IMR-90 (cell line): Measurements from ENCODE around the gene NF2. TPM values are rescaled to one million over a fixed set of nuclear protein-coding genes. Genes with fewer than 3 reads are reported as not detected.

Experiments used
- ATAC-seq: fragments of 200-7000 bp; cut with Tn5 transposase; 2 replicates; pipeline ENCODE4 v1.9.1; 2020; ENCODE audit warnings: low read depth, mild to moderate bottlenecking, moderate library complexity
- BruUV-seq: library from RNA; stranded (reverse); fragments of 400-500 nt; replicated peaks from 2 replicates; lab custom pipeline; 2021; lab: Mats Ljungman, UMichigan
- CTCF ChIA-PET: fragments of 300-600 bp; formaldehyde crosslinking; extraction: SDS; loops from one replicate; lab custom pipeline; 2021; ENCODE audit warnings: antibody characterized with exemption; lab: Yijun Ruan, JAX
- POLR2A ChIA-PET: fragments of 300-600 bp; sonication (Branson Sonifier 250); formaldehyde crosslinking; loops from one replicate; lab custom pipeline; 2022; ENCODE audit warnings: antibody characterized with exemption; ENCODE audit not compliant: unreplicated experiment; lab: Charles Lee
- DNase-seq: peaks from one replicate; pipeline ENCODE4 v3.0.0; 2013
- H2AFZ ChIP-seq: replicated peaks from 2 replicates; pipeline ENCODE3; 2013; ENCODE audit warnings: low read length, mild to moderate bottlenecking; ENCODE audit not compliant: poor library complexity
- H2AK5ac ChIP-seq: 2 replicates; pipeline ENCODE4 v1.6.1; 2013; ENCODE audit warnings: low read depth, low read length, inconsistent platforms
- H2AK9ac ChIP-seq: replicated peaks from 2 replicates; pipeline ENCODE3; 2013; ENCODE audit warnings: mild to moderate bottlenecking, low read depth, low read length, moderate library complexity; ENCODE audit not compliant: poor library complexity
- H2BK120ac ChIP-seq: 2 replicates; pipeline ENCODE4 v1.6.1; 2013; ENCODE audit warnings: low read depth, low read length, inconsistent platforms
- H2BK15ac ChIP-seq: 3 replicates; pipeline ENCODE4 v1.6.1; 2013; ENCODE audit warnings: low read depth, low read length, inconsistent platforms
- H2BK20ac ChIP-seq: 2 replicates; pipeline ENCODE4 v1.6.1; 2013; ENCODE audit warnings: low read depth, mild to moderate bottlenecking, inconsistent platforms, low read length, moderate library complexity
- H2BK5ac ChIP-seq: 2 replicates; pipeline ENCODE4 v1.6.1; 2013; ENCODE audit warnings: mild to moderate bottlenecking, low read depth, low read length, inconsistent platforms; ENCODE audit not compliant: poor library complexity, severe bottlenecking
- H3K14ac ChIP-seq: replicated peaks from 2 replicates; pipeline ENCODE4 v1.6.1; 2013; ENCODE audit warnings: low read depth, low read length, inconsistent platforms
- H3K18ac ChIP-seq: 2 replicates; pipeline ENCODE4 v1.6.1; 2013; ENCODE audit warnings: low read depth, low read length, control low read depth
- H3K23ac ChIP-seq: 2 replicates; pipeline ENCODE4 v1.6.1; 2013; ENCODE audit warnings: low read depth, low read length, inconsistent platforms
- H3K27ac ChIP-seq: 2 replicates; pipeline ENCODE4 v1.5.1; 2013; ENCODE audit warnings: mild to moderate bottlenecking, control low read depth, low read length; ENCODE audit not compliant: insufficient read depth
- H3K27me3 ChIP-seq: 2 replicates; pipeline ENCODE4 v1.6.1; 2013; ENCODE audit warnings: low read length; ENCODE audit not compliant: control insufficient read depth, insufficient read depth
- H3K36me3 ChIP-seq: 2 replicates; pipeline ENCODE4 v1.6.1; 2013; ENCODE audit warnings: low read length, mixed read lengths; ENCODE audit not compliant: control insufficient read depth, insufficient read depth
- H3K4ac ChIP-seq: 2 replicates; pipeline ENCODE4 v1.6.1; 2013; ENCODE audit warnings: low read depth, low read length, inconsistent platforms
- H3K4me1 ChIP-seq: 2 replicates; pipeline ENCODE4 v1.6.1; 2013; ENCODE audit warnings: low read length, mixed read lengths; ENCODE audit not compliant: control insufficient read depth, insufficient read depth
- H3K4me2 ChIP-seq: 2 replicates; pipeline ENCODE4 v1.6.1; 2013; ENCODE audit warnings: low read depth, mild to moderate bottlenecking, control low read depth, low read length, moderate library complexity
- H3K4me3 ChIP-seq: 2 replicates; pipeline ENCODE4 v1.5.1; 2013; ENCODE audit warnings: low read depth, mild to moderate bottlenecking, control low read depth, low read length, moderate library complexity; ENCODE audit not compliant: insufficient read depth
- H3K56ac ChIP-seq: 2 replicates; pipeline ENCODE4 v1.6.1; 2013; ENCODE audit warnings: low read length, inconsistent platforms; ENCODE audit not compliant: insufficient read depth; ENCODE audit errors: extremely low read depth
- H3K79me1 ChIP-seq, 2 experiments: 2 replicates each; pipeline ENCODE4 v1.6.1; 2013; ENCODE audit warnings: low read length in 2 of 2, inconsistent platforms in 1 of 2, low read depth in 1 of 2
- H3K9ac ChIP-seq: 2 replicates; pipeline ENCODE4 v1.6.1; 2013; ENCODE audit warnings: low read depth, low read length, control low read depth
- H3K9me1 ChIP-seq: 2 replicates; pipeline ENCODE4 v1.6.1; 2013; ENCODE audit warnings: low read length, inconsistent platforms; ENCODE audit not compliant: insufficient read depth
- H3K9me3 ChIP-seq: 2 replicates; pipeline ENCODE4 v1.6.1; 2013; ENCODE audit warnings: low read length; ENCODE audit not compliant: control insufficient read depth, insufficient read depth
- H4K20me1 ChIP-seq: 2 replicates; pipeline ENCODE4 v1.6.1; 2013; ENCODE audit warnings: low read length, inconsistent platforms; ENCODE audit not compliant: insufficient read depth
- H4K5ac ChIP-seq: 2 replicates; pipeline ENCODE4 v1.6.1; 2013; ENCODE audit warnings: mild to moderate bottlenecking, low read depth, low read length, control low read depth
- H4K8ac ChIP-seq, 2 experiments: 2 replicates each; pipeline ENCODE4 v1.6.1; 2013; ENCODE audit warnings: low read depth in 2 of 2, low read length in 2 of 2, control low read depth in 1 of 2, inconsistent platforms in 1 of 2
- H4K91ac ChIP-seq: 2 replicates; pipeline ENCODE4 v1.6.1; 2013; ENCODE audit warnings: low read depth, low read length, inconsistent platforms; ENCODE audit not compliant: insufficient read depth
- BHLHE40 ChIP-seq: fragments of 150-350 bp; IDR thresholded peaks from 2 replicates; pipeline ENCODE4 v1.6.1; 2016; ENCODE audit warnings: mild to moderate bottlenecking, low read depth, low read length
- CEBPB ChIP-seq: IDR thresholded peaks from 2 replicates; pipeline ENCODE4 v1.6.1; 2012; ENCODE audit warnings: low read depth, low read length, improper control_type of control experiment
- CHD1 ChIP-seq: IDR thresholded peaks from 2 replicates; pipeline ENCODE4 v1.6.1; 2012; ENCODE audit warnings: low read depth, low read length, improper control_type of control experiment
- CTCF ChIP-seq: conservative IDR thresholded peaks from 2 replicates; pipeline ENCODE4 v1.5.1; 2012; ENCODE audit warnings: mild to moderate bottlenecking, low read depth, low read length, improper control_type of control experiment
- ELK1 ChIP-seq: fragments of 150-350 bp; IDR thresholded peaks from 2 replicates; pipeline ENCODE4 v1.6.1; 2016; ENCODE audit warnings: low read depth, mild to moderate bottlenecking, low read length, moderate library complexity, borderline replicate concordance
- FOS ChIP-seq: fragments of 150-350 bp; IDR thresholded peaks from 2 replicates; pipeline ENCODE4 v1.6.1; 2016; ENCODE audit warnings: low read depth, low read length
- MAFK ChIP-seq: IDR thresholded peaks from 2 replicates; pipeline ENCODE4 v1.6.1; 2012; ENCODE audit warnings: low read depth, low read length, improper control_type of control experiment
- MAZ ChIP-seq: IDR thresholded peaks from 2 replicates; pipeline ENCODE4 v1.6.1; 2012; ENCODE audit warnings: low read depth, mild to moderate bottlenecking, low read length, improper control_type of control experiment, moderate library complexity, borderline replicate concordance
- MXI1 ChIP-seq: IDR thresholded peaks from 2 replicates; pipeline ENCODE4 v1.6.1; 2012; ENCODE audit warnings: low read depth, mild to moderate bottlenecking, low read length, moderate library complexity, borderline replicate concordance
- NFE2L2 ChIP-seq: fragments of 150-350 bp; IDR thresholded peaks from 2 replicates; pipeline ENCODE4 v1.6.1; 2016; ENCODE audit warnings: low read depth, mild to moderate bottlenecking, low read length
- POLR2A ChIP-seq: IDR thresholded peaks from 2 replicates; pipeline ENCODE4 v1.6.1; 2012; ENCODE audit warnings: mild to moderate bottlenecking, low read depth, low read length
- RAD21 ChIP-seq: IDR thresholded peaks from 2 replicates; pipeline ENCODE4 v1.6.1; 2012; ENCODE audit warnings: low read length, improper control_type of control experiment
- RCOR1 ChIP-seq: IDR thresholded peaks from 2 replicates; pipeline ENCODE4 v1.6.1; 2012; ENCODE audit warnings: mild to moderate bottlenecking, low read length, improper control_type of control experiment; ENCODE audit not compliant: insufficient replicate concordance
- RFX5 ChIP-seq: IDR thresholded peaks from 2 replicates; pipeline ENCODE4 v1.8.0; 2012; ENCODE audit warnings: low read depth, mild to moderate bottlenecking, low read length, moderate library complexity
- SMC3 ChIP-seq: fragments of 150-350 bp; IDR thresholded peaks from 2 replicates; pipeline ENCODE4 v1.6.1; 2016; ENCODE audit warnings: low read depth, mild to moderate bottlenecking, antibody characterized with exemption, low read length, moderate library complexity
- USF2 ChIP-seq: fragments of 150-350 bp; IDR thresholded peaks from 2 replicates; pipeline ENCODE4 v1.6.1; 2017; ENCODE audit warnings: mild to moderate bottlenecking, antibody characterized with exemption, low read length, low read depth
- WGBS, 2 experiments: methylation state at CpG; one replicate each; pipeline versions ENCODE4 v1.1.5 to v1.1.7; 2013; ENCODE audit warnings: missing lambda C conversion rate in 2 of 2; ENCODE audit not compliant: insufficient read length in 1 of 2; ENCODE audit errors: extremely low coverage in 2 of 2; 5-methylcytosine and 5-hydroxymethylcytosine counted together
- dilution Hi-C: fragments of 300-500 bp; cut with HindIII; formaldehyde crosslinking; loops from one replicate; pipeline ENCODE4 v1.14.3; 2018; ENCODE audit warnings: low sequenced_read_pairs; ENCODE audit not compliant: unreplicated experiment
- in situ Hi-C: fragments of 300-500 bp; cut with MboI; formaldehyde crosslinking; loops from 3 replicates; pipeline ENCODE4 v1.14.3; 2019; ENCODE audit warnings: low sequenced_read_pairs, inconsistent platforms, mixed read lengths
- intact Hi-C: fragments of 100-400 bp; cut with micrococcal nuclease; formaldehyde crosslinking; loops from 2 replicates; pipeline ENCODE4 v1.10.0; 2022
- polyA plus RNA-seq, 3 experiments: library from polyadenylated mRNA; depleted of rRNA; stranded (reverse); fragments of >200 nt; gene quantifications; 2 replicates each; pipeline ENCODE4 v1.2.3, GENCODE V29; 2012; ENCODE audit warnings: low replicate concordance in 1 of 3
- total RNA-seq: library from RNA; depleted of rRNA; stranded (reverse); fragments of >200 nt; gene quantifications from 2 replicates; pipeline ENCODE4 v1.2.3, GENCODE V29; 2012

NF2 gene
- total and polyA plus RNA-seq, 2 of the 4 experiments (the other 2 are of a cell fraction) = 59.0 to 151 TPM

GRCh38 chr22:29713156-29713727 lies 109.8 kb downstream of the NF2 start:
- no peak overlapping the region for H2AFZ ChIP-seq
- H3K23ac ChIP-seq = no peak overlapping the region
- no peak overlapping the region for H3K4me3 ChIP-seq
- no peak overlapping the region for H3K18ac ChIP-seq
- no peak overlapping the region for H3K14ac ChIP-seq
- no peak overlapping the region for H3K56ac ChIP-seq
- no peak for DNase-seq
- no peak overlapping the region for H4K8ac ChIP-seq
- dilution Hi-C loops = no loop called here
- H3K27me3 ChIP-seq = peaks cover 62% of the 10 kb centered on the region
- H2AK9ac ChIP-seq = no peak overlapping the region
- H3K36me3 ChIP-seq = no peaks in the 10 kb centered on the region
- in situ Hi-C loops = no loop called here
- H3K9me3 ChIP-seq = no peaks in the 10 kb centered on the region
- CTCF ChIA-PET = no interaction called here
- intact Hi-C loops = no loop called here
- no peak overlapping the region for H2BK5ac ChIP-seq
- H4K5ac ChIP-seq = no peak overlapping the region
- no peaks in the 10 kb centered on the region for H3K4me1 ChIP-seq
- no peak for TF ChIP-seq BHLHE40
- TF ChIP-seq MXI1 = no peak
- no peak for TF ChIP-seq CTCF
- no peak for TF ChIP-seq CHD1
- no peak for TF ChIP-seq CEBPB
- no peak for TF ChIP-seq NFE2L2
- TF ChIP-seq MAFK = no peak
- no peak for TF ChIP-seq RCOR1
- TF ChIP-seq RFX5 = no peak
- no peak for TF ChIP-seq SMC3
- TF ChIP-seq ELK1 = no peak
- no peak for TF ChIP-seq USF2
- TF ChIP-seq FOS = no peak
- no peak for TF ChIP-seq POLR2A
- no peak for TF ChIP-seq MAZ
- no peak for TF ChIP-seq RAD21
- 43% methylated on average over 6 of the region's 8 CpGs; no CpG with 5 or more reads in 1 of the 2 experiments for whole genome bisulfite sequencing, 2 experiments
- no peaks in the 10 kb centered on the region for H3K9me1 ChIP-seq
- no peaks in the 10 kb centered on the region for H3K79me1 ChIP-seq
- H2BK15ac ChIP-seq = no peak overlapping the region
- ATAC-seq = no peak
- peaks cover 5% of the 10 kb centered on the region; the same call in 1 of the 2 replicates for H4K20me1 ChIP-seq
- H2AK5ac ChIP-seq = no peak overlapping the region
- no peak overlapping the region for H3K27ac ChIP-seq
- no peak overlapping the region for H3K9ac ChIP-seq
- POLR2A ChIA-PET = no interaction called here
- H2BK120ac ChIP-seq = no peak overlapping the region
- no peak overlapping the region for H3K4ac ChIP-seq
- no TSS peak for BruUV-seq
- no peak overlapping the region for H2BK20ac ChIP-seq
- H4K91ac ChIP-seq = no peak overlapping the region
- no peak overlapping the region for H3K4me2 ChIP-seq
